NCI-H2107 treated with DMSO at 0.1 percent for 48 hours (cell line): ENCODE results near the gene TPCN1.
A peak's percentile ranks its signal among the peaks of the same experiment; 100 is the strongest.

Experiments
- DNase-seq: peaks from one replicate; lab custom pipeline; 2025; ENCODE audit not compliant: unreplicated experiment; lab: John Stamatoyannopoulos, UW

Gene TPCN1

GRCh38 chr12:113239811-113240331 is 18.6 kb downstream of the TPCN1 start:
- no peak for DNase-seq

GRCh38 chr12:113240395-113240794 is 19.1 kb downstream of the TPCN1 start:
- DNase-seq, result no peak

- DNase-seq, result peak; percentile 74
Observed at GRCh38 chr12:113241191-113242025, 20.1 kb downstream of the TPCN1 start.

- peak; percentile 35 for DNase-seq
Observed at GRCh38 chr12:113242026-113242418, 20.8 kb downstream of the TPCN1 start.

GRCh38 chr12:113242560-113242959 is 21.3 kb downstream of the TPCN1 start:
- DNase-seq, result no peak

GRCh38 chr12:113244047-113244460 is 22.8 kb downstream of the TPCN1 start:
- no peak for DNase-seq

GRCh38 chr12:113244478-113244958 is 23.3 kb downstream of the TPCN1 start:
- no peak for DNase-seq

GRCh38 chr12:113245695-113246477 is 24.6 kb downstream of the TPCN1 start:
- DNase-seq, result peak; percentile 87

- no peak for DNase-seq
Observed at GRCh38 chr12:113246478-113247122, 25.3 kb downstream of the TPCN1 start.

GRCh38 chr12:113247123-113248050 is 26.1 kb downstream of the TPCN1 start:
- no peak for DNase-seq

GRCh38 chr12:113248051-113248825 is 27.0 kb downstream of the TPCN1 start:
- no peak for DNase-seq

GRCh38 chr12:113248842-113249435 is 27.7 kb downstream of the TPCN1 start:
- DNase-seq, result peak; percentile 21

- DNase-seq, result no peak
Observed at GRCh38 chr12:113249546-113249945, 28.3 kb downstream of the TPCN1 start.

- DNase-seq, result no peak
Observed at GRCh38 chr12:113250045-113250444, 28.8 kb downstream of the TPCN1 start.

- DNase-seq, result no peak
Observed at GRCh38 chr12:113251404-113252070, 30.3 kb downstream of the TPCN1 start.

GRCh38 chr12:113252494-113252893 is 31.2 kb downstream of the TPCN1 start:
- no peak for DNase-seq

- DNase-seq, result no peak
Observed at GRCh38 chr12:113253532-113254285, 32.4 kb downstream of the TPCN1 start.

GRCh38 chr12:113254298-113254697 is 33.0 kb downstream of the TPCN1 start:
- DNase-seq, result no peak
